MM.1S (cell line): ENCODE results near the gene GTPBP3.

Experiments used
- CTCF ChIP-seq: fragments of 300-600 bp; sonication (generic); IDR thresholded peaks from 2 replicates; pipeline ENCODE4 v1.5.1; 2016; ENCODE audit warnings: antibody characterized with exemption, low read length, mixed read lengths
- EZH2 ChIP-seq: fragments of 300-600 bp; sonication (generic); optimal IDR thresholded peaks from 2 replicates; pipeline ENCODE3; 2017; ENCODE audit warnings: low read depth, mild to moderate bottlenecking, antibody characterized with exemption, low read length, mixed read lengths

DNA sequence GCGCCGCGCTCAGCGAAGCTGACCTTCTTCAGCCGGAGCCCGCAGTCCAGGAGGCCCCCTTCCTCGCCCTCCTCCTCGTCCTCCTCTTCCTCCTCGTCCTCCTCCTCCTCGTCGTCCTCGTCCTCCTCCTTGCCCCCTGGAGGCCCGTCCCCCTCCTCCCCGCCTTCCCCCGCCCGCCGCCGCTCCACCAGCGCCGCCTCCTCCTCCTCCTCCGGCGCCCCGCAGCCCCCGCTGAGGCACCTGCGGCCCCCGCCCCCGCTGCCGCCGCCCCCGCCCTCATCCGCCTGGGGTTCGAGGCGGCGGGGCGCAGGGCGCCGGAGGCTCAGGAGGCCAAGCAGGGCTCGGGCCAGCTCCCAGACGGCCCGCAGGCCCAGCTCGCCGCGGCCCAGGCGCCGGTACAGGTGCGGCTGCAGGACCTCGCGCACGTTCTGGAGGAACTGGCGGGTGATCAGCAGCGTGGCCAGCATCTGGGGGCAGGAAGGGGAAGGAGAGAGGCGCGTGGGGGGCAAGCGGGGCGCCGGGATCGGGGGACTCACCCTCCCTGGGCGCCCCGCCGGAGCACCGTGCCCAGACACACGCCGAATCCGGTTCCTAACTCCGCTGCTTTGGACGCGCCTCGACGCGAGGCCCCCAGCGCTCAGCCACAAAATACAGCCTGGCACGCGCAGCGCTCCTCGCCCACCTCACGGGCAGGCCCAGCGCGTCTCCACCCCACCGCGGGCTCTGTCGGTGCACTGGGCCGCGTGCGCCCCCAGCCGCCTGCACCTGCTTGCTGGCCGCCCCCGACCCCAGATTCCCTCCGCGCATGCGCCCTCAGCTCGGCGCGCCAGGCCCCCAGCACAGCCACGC is 8.6 kb upstream of the GTPBP3 start:
- no peak for TF ChIP-seq CTCF
- TF ChIP-seq EZH2: no peak
